H9 (cell line): Measurements from ENCODE around the gene ATF2. TPM values are rescaled to one million over a fixed set of nuclear protein-coding genes. Genes with fewer than 3 reads are reported as not detected.

ENCODE experiments used
- DNase-seq: peaks from one replicate; pipeline ENCODE4 v3.0.0-alpha.2; 2017
- H2AFZ ChIP-seq: one replicate; pipeline ENCODE4 v1.6.1; 2013; ENCODE audit warnings: mild to moderate bottlenecking, low read length, control low read depth, moderate library complexity
- H2AK5ac ChIP-seq: 2 replicates; pipeline ENCODE4 v1.6.1; 2013; ENCODE audit warnings: low read length, control low read depth, mixed read lengths; ENCODE audit not compliant: insufficient read length
- H2BK120ac ChIP-seq: one replicate; pipeline ENCODE4 v1.6.1; 2013; ENCODE audit warnings: low read depth, mild to moderate bottlenecking, low read length, control low read depth, inconsistent platforms; ENCODE audit not compliant: poor library complexity, severe bottlenecking
- H2BK12ac ChIP-seq: 2 replicates; pipeline ENCODE4 v1.6.1; 2013; ENCODE audit warnings: low read length, control low read depth, mixed read lengths, low read depth; ENCODE audit not compliant: insufficient read length
- H2BK15ac ChIP-seq: 2 replicates; pipeline ENCODE4 v1.6.1; 2013; ENCODE audit warnings: low read depth, low read length, control low read depth
- H2BK20ac ChIP-seq: one replicate; pipeline ENCODE4 v1.6.1; 2013; ENCODE audit warnings: low read depth, mild to moderate bottlenecking, low read length, control low read depth, inconsistent platforms; ENCODE audit not compliant: poor library complexity, severe bottlenecking
- H2BK5ac ChIP-seq: 2 replicates; pipeline ENCODE4 v1.6.1; 2013; ENCODE audit warnings: low read length, control low read depth, mixed read lengths; ENCODE audit not compliant: insufficient read length
- H3K14ac ChIP-seq: 2 replicates; pipeline ENCODE4 v1.6.1; 2013; ENCODE audit warnings: low read length, control low read depth; ENCODE audit not compliant: insufficient read depth
- H3K18ac ChIP-seq: 2 replicates; pipeline ENCODE4 v1.6.1; 2013; ENCODE audit warnings: low read depth, mild to moderate bottlenecking, mixed read lengths, low read length, control low read depth; ENCODE audit not compliant: insufficient read length
- H3K23ac ChIP-seq: 2 replicates; pipeline ENCODE4 v1.6.1; 2013; ENCODE audit warnings: low read length, control low read depth, mixed read lengths, low read depth; ENCODE audit not compliant: insufficient read length
- H3K23me2 ChIP-seq: 2 replicates; pipeline ENCODE4 v1.6.1; 2013; ENCODE audit warnings: low read depth, mild to moderate bottlenecking, mixed read lengths, low read length, control low read depth; ENCODE audit not compliant: insufficient read length, poor library complexity, severe bottlenecking
- H3K27ac ChIP-seq: 2 replicates; pipeline ENCODE4 v1.5.1; 2013; ENCODE audit warnings: low read length, control low read depth, mixed read lengths, low read depth; ENCODE audit not compliant: insufficient read length
- H3K27me3 ChIP-seq: 2 replicates; pipeline ENCODE4 v1.6.1; 2013; ENCODE audit warnings: low read length, control low read depth, inconsistent platforms; ENCODE audit not compliant: insufficient read depth
- H3K4ac ChIP-seq: 2 replicates; pipeline ENCODE4 v1.6.1; 2013; ENCODE audit warnings: low read depth, mild to moderate bottlenecking, control low read depth, inconsistent platforms, low read length, moderate library complexity
- H3K4me1 ChIP-seq: 2 replicates; pipeline ENCODE4 v1.6.1; 2013; ENCODE audit warnings: low read length, control low read depth, inconsistent platforms; ENCODE audit not compliant: insufficient read depth
- H3K4me2 ChIP-seq: 2 replicates; pipeline ENCODE4 v1.6.1; 2013; ENCODE audit warnings: low read length, control low read depth, mixed read lengths; ENCODE audit not compliant: insufficient read length, insufficient read depth
- H3K56ac ChIP-seq: 2 replicates; pipeline ENCODE4 v1.6.1; 2013; ENCODE audit warnings: low read depth, mild to moderate bottlenecking, mixed read lengths, low read length, control low read depth; ENCODE audit not compliant: insufficient read length
- H3K79me1 ChIP-seq: 2 replicates; pipeline ENCODE4 v1.6.1; 2013; ENCODE audit warnings: low read depth, mild to moderate bottlenecking, moderate library complexity, low read length, control low read depth, inconsistent platforms; ENCODE audit not compliant: insufficient read depth, poor library complexity, severe bottlenecking
- H3K79me2 ChIP-seq: 2 replicates; pipeline ENCODE4 v1.6.1; 2013; ENCODE audit warnings: low read length, control low read depth, inconsistent platforms; ENCODE audit not compliant: insufficient read depth
- H3K9ac ChIP-seq: 2 replicates; pipeline ENCODE4 v1.6.1; 2013; ENCODE audit warnings: low read length, control low read depth, mixed read lengths; ENCODE audit not compliant: insufficient read length; ENCODE audit errors: extremely low read depth
- H3K9me3 ChIP-seq: one replicate; pipeline ENCODE4 v1.6.1; 2013; ENCODE audit warnings: low read depth, low read length, inconsistent platforms; ENCODE audit not compliant: control insufficient read depth
- H3T11ph ChIP-seq: one replicate; pipeline ENCODE4 v1.6.1; 2013; ENCODE audit warnings: mild to moderate bottlenecking, low read length, control low read depth, inconsistent platforms
- H4K20me1 ChIP-seq: one replicate; pipeline ENCODE4 v1.6.1; 2013; ENCODE audit not compliant: control insufficient read depth, insufficient read length, insufficient read depth
- H4K5ac ChIP-seq: 2 replicates; pipeline ENCODE4 v1.6.1; 2013; ENCODE audit warnings: low read depth, mild to moderate bottlenecking, mixed read lengths, low read length, control low read depth; ENCODE audit not compliant: insufficient read length
- H4K8ac ChIP-seq: replicated peaks from 2 replicates; pipeline ENCODE4 v1.6.1; 2013; ENCODE audit warnings: low read length, control low read depth, mixed read lengths, low read depth; ENCODE audit not compliant: insufficient read length
- H4K91ac ChIP-seq: 2 replicates; pipeline ENCODE4 v1.6.1; 2013; ENCODE audit warnings: low read depth, mild to moderate bottlenecking, moderate library complexity, mixed read lengths, low read length, control low read depth; ENCODE audit not compliant: insufficient read length
- H3K27ac Mint-ChIP-seq, 3 experiments: 2 replicates in 2 of 3; 3 replicates in 1 of 3; pipeline ENCODE4 v1.8.0; 2020 to 2021; ENCODE audit warnings: mixed read lengths in 3 of 3, mild to moderate bottlenecking in 1 of 3, moderate library complexity in 1 of 3
- H3K27me3 Mint-ChIP-seq: 2 replicates; pipeline ENCODE4 v1.8.0; 2021; ENCODE audit warnings: low read depth, mild to moderate bottlenecking, moderate library complexity, mixed read lengths
- H3K36me3 Mint-ChIP-seq, 3 experiments: 2 replicates in 2 of 3; 3 replicates in 1 of 3; pipeline ENCODE4 v1.8.0; 2020 to 2021; ENCODE audit warnings: low read depth in 3 of 3, mixed read lengths in 3 of 3; ENCODE audit not compliant: insufficient read depth in 1 of 3
- H3K4me1 Mint-ChIP-seq, 2 experiments: 2 replicates each; pipeline ENCODE4 v1.8.0; 2020; ENCODE audit warnings: mixed read lengths in 2 of 2
- H3K4me3 Mint-ChIP-seq, 2 experiments: 2 replicates in 1 of 2; 3 replicates in 1 of 2; pipeline ENCODE4 v1.8.0; 2020 to 2021; ENCODE audit warnings: mild to moderate bottlenecking in 2 of 2, mixed read lengths in 2 of 2, moderate library complexity in 1 of 2
- H3K9me3 Mint-ChIP-seq, 2 experiments: 2 replicates in 1 of 2; 3 replicates in 1 of 2; pipeline ENCODE4 v1.8.0; 2020; ENCODE audit warnings: mild to moderate bottlenecking in 2 of 2, mixed read lengths in 2 of 2, moderate library complexity in 1 of 2
- WGBS: extraction: QIAGEN DNeasy Blood & Tissue Kit; methylation state at CpG from one replicate; pipeline ENCODE4 v1.1.7; 2013; ENCODE audit warnings: missing lambda C conversion rate, low lambda C conversion rate, mixed read lengths; ENCODE audit not compliant: insufficient read length; ENCODE audit errors: extremely low coverage; 5-methylcytosine and 5-hydroxymethylcytosine counted together
- total RNA-seq: library from RNA; stranded (reverse); gene quantifications from 2 replicates; pipeline ENCODE4 v1.2.1, GENCODE V29; 2021
- TF ChIP-seq, protein P1 (sequence below): fragments of 200-600 bp; sonication (generic); conservative IDR thresholded peaks from 3 replicates; pipeline ENCODE4 v1.8.0; 2021; ENCODE audit warnings: antibody characterized with exemption, mild to moderate bottlenecking

Gene ATF2
- total RNA-seq, 1 experiment from 2014 or later, result 40.9 TPM

DNA sequence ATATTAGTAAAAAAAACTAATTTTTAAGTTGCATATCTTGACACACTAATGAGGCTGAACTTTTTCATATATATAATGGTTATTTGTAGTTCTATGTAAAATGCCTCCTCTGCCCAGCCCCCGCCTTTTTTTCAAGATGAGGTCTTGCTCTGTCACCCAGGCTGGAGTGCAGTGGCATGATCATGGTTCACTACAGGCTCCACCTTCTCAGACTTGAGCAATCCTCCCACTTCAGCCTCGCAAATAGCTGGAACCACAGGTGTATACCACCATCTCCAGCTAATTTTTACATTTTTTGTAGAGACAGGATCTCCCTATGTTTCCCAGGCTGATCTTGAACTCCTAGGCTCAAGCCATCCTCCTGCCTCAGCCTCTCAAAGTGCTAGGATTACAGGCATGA lies 24.3 kb downstream of the ATF2 start:
- H3K18ac ChIP-seq, result no peak overlapping the region
- no peaks in the 10 kb centered on the region for H3K9me3 ChIP-seq
- no peaks in the 10 kb centered on the region for H3K4me1 ChIP-seq
- no CpG with 5 or more reads among the region's 2 CpGs for WGBS
- Mint-ChIP-seq H3K4me1 (peaks cover 2% of the 10 kb centered on the region in 2 experiments; a peak in 2 of 4 replicates), H3K27me3 (no peaks in the 10 kb centered on the region), H3K27ac (no peak overlapping the region), H3K4me3 (no peak overlapping the region), H3K9me3 (no peaks in the 10 kb centered on the region), H3K36me3 (peaks cover 11 to 35% (median 31%) of the 10 kb centered on the region in 3 experiments; a peak in 6 of 7 replicates)
- no peak overlapping the region for H3K4me2 ChIP-seq
- no peak overlapping the region for H3K27ac ChIP-seq
- H3K14ac ChIP-seq, result no peak overlapping the region
- H3K4ac ChIP-seq, result no peak overlapping the region
- no peak overlapping the region for H3K23ac ChIP-seq
- no peak overlapping the region for H2BK20ac ChIP-seq
- no peak overlapping the region for H2BK12ac ChIP-seq
- H3K23me2 ChIP-seq, result no peaks in the 10 kb centered on the region
- no peak for DNase-seq
- H2BK5ac ChIP-seq, result no peak overlapping the region
- no peak overlapping the region for H3T11ph ChIP-seq
- H2AK5ac ChIP-seq, result no peak overlapping the region
- no peaks in the 10 kb centered on the region for H3K27me3 ChIP-seq
- no peak overlapping the region for H2BK15ac ChIP-seq
- H3K9ac ChIP-seq, result no peak overlapping the region
- H4K20me1 ChIP-seq, result no peaks in the 10 kb centered on the region
- no peak overlapping the region for H2AFZ ChIP-seq
- no peak overlapping the region for H2BK120ac ChIP-seq
- H3K79me2 ChIP-seq, result peaks cover 2% of the 10 kb centered on the region; the same call in 1 of the 2 replicates
- H3K79me1 ChIP-seq, result peaks cover 10% of the 10 kb centered on the region
- no peak overlapping the region for H4K91ac ChIP-seq
- H4K5ac ChIP-seq, result no peak overlapping the region
- no peak overlapping the region for H3K56ac ChIP-seq
- TF ChIP-seq, protein P1, sequence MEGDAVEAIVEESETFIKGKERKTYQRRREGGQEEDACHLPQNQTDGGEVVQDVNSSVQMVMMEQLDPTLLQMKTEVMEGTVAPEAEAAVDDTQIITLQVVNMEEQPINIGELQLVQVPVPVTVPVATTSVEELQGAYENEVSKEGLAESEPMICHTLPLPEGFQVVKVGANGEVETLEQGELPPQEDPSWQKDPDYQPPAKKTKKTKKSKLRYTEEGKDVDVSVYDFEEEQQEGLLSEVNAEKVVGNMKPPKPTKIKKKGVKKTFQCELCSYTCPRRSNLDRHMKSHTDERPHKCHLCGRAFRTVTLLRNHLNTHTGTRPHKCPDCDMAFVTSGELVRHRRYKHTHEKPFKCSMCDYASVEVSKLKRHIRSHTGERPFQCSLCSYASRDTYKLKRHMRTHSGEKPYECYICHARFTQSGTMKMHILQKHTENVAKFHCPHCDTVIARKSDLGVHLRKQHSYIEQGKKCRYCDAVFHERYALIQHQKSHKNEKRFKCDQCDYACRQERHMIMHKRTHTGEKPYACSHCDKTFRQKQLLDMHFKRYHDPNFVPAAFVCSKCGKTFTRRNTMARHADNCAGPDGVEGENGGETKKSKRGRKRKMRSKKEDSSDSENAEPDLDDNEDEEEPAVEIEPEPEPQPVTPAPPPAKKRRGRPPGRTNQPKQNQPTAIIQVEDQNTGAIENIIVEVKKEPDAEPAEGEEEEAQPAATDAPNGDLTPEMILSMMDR, result no peak
- H4K8ac ChIP-seq, result no peak overlapping the region
